CD14-positive monocyte (primary cell): ENCODE measurements around the gene NEDD4L. TPM values are rescaled to one million over a fixed set of nuclear protein-coding genes. Genes with fewer than 3 reads are reported as not detected.

Experiments used
- DNase-seq, 3 donors: peaks; one replicate each; pipeline ENCODE4 v3.0.0-alpha.2; 2011 to 2022
- H2AFZ ChIP-seq: 2 replicates; pipeline ENCODE4 v1.6.0; 2012; ENCODE audit warnings: mild to moderate bottlenecking, low read depth, low read length, inconsistent platforms; ENCODE audit not compliant: insufficient read depth, poor library complexity, severe bottlenecking
- H3K27ac ChIP-seq, 2 donors: 1 replicate in 1 of 2; 2 replicates in 1 of 2; pipeline ENCODE4 v1.5.1; 2012 to 2013; ENCODE audit warnings: low read length in 2 of 2, control low read depth in 1 of 2, inconsistent platforms in 1 of 2, low read depth in 1 of 2, mild to moderate bottlenecking in 1 of 2
- H3K27me3 ChIP-seq, 2 donors: one replicate each; pipeline versions ENCODE4 v1.6.0 to v1.6.1; 2011 to 2013; ENCODE audit warnings: low read length in 2 of 2; ENCODE audit not compliant: control insufficient read depth in 2 of 2, insufficient read depth in 2 of 2
- H3K36me3 ChIP-seq, 2 donors: replicated peaks in 1 of 2; 1 replicate in 1 of 2; 2 replicates in 1 of 2; pipeline versions ENCODE4 v1.5.1 to v1.6.1; 2012 to 2013; ENCODE audit warnings: low read length in 2 of 2, control low read depth in 1 of 2, inconsistent platforms in 1 of 2, mild to moderate bottlenecking in 1 of 2; ENCODE audit not compliant: insufficient read depth in 2 of 2, control insufficient read depth in 1 of 2
- H3K4me1 ChIP-seq, 2 donors: 1 replicate in 1 of 2; 2 replicates in 1 of 2; pipeline versions ENCODE4 v1.5.1 to v1.6.1; 2012 to 2013; ENCODE audit warnings: low read length in 2 of 2, control low read depth in 1 of 2, inconsistent platforms in 1 of 2, mild to moderate bottlenecking in 1 of 2, moderate library complexity in 1 of 2; ENCODE audit not compliant: insufficient read depth in 2 of 2, control insufficient read depth in 1 of 2
- H3K4me2 ChIP-seq: replicated peaks from 2 replicates; pipeline ENCODE3; 2012; ENCODE audit warnings: low read length, moderate library complexity, mild to moderate bottlenecking; ENCODE audit not compliant: poor library complexity, severe bottlenecking; ENCODE audit errors: extremely low read depth
- H3K4me3 ChIP-seq, 3 experiments: fragments of 200-600 bp in 1 of 3; sonication (generic) in 1 of 3; replicated peaks in 1 of 3; 1 replicate in 2 of 3; 2 replicates in 1 of 3; pipeline ENCODE4 v1.5.1; 2011 to 2013; ENCODE audit warnings: low read length in 3 of 3, mild to moderate bottlenecking in 3 of 3, control low read depth in 2 of 3, low read depth in 2 of 3, inconsistent platforms in 1 of 3, moderate library complexity in 1 of 3
- H3K79me2 ChIP-seq: 2 replicates; pipeline ENCODE4 v1.6.0; 2012; ENCODE audit warnings: mild to moderate bottlenecking, control low read depth, inconsistent platforms, low read length, moderate library complexity; ENCODE audit not compliant: insufficient read depth
- H3K9ac ChIP-seq: 2 replicates; pipeline ENCODE4 v1.6.0; 2017; ENCODE audit warnings: low read length, mild to moderate bottlenecking; ENCODE audit not compliant: insufficient read depth, poor library complexity, severe bottlenecking
- H3K9me3 ChIP-seq, 2 donors: replicated peaks in 1 of 2; 1 replicate in 1 of 2; 2 replicates in 1 of 2; pipeline versions ENCODE4 v1.5.1 to v1.6.1; 2012 to 2013; ENCODE audit warnings: low read length in 2 of 2, control low read depth in 1 of 2; ENCODE audit not compliant: control insufficient read depth in 1 of 2, insufficient read depth in 1 of 2
- H4K20me1 ChIP-seq: 2 replicates; pipeline ENCODE4 v1.6.0; 2012; ENCODE audit warnings: mild to moderate bottlenecking, low read length, control low read depth, moderate library complexity; ENCODE audit not compliant: insufficient read depth
- H3K27ac Mint-ChIP-seq, 7 donors: one replicate each; pipeline ENCODE4 v1.8.0; 2020; ENCODE audit warnings: mild to moderate bottlenecking in 7 of 7, mixed read lengths in 7 of 7, moderate library complexity in 6 of 7, inconsistent platforms in 2 of 7
- H3K27me3 Mint-ChIP-seq, 3 donors: one replicate each; pipeline ENCODE4 v1.8.0; 2021 to 2022; ENCODE audit warnings: low read depth in 3 of 3, mild to moderate bottlenecking in 3 of 3, mixed read lengths in 3 of 3, moderate library complexity in 3 of 3, inconsistent platforms in 1 of 3
- H3K36me3 Mint-ChIP-seq, 2 donors: one replicate each; pipeline ENCODE4 v1.8.0; 2020; ENCODE audit warnings: mixed read lengths in 2 of 2, inconsistent platforms in 1 of 2, mild to moderate bottlenecking in 1 of 2
- H3K4me1 Mint-ChIP-seq: one replicate; pipeline ENCODE4 v1.8.0; 2020; ENCODE audit warnings: mild to moderate bottlenecking, mixed read lengths
- H3K4me3 Mint-ChIP-seq, 2 donors: one replicate each; pipeline ENCODE4 v1.8.0; 2020; ENCODE audit warnings: mild to moderate bottlenecking in 2 of 2, mixed read lengths in 2 of 2, moderate library complexity in 1 of 2
- H3K9me3 Mint-ChIP-seq, 7 donors: one replicate each; pipeline ENCODE4 v1.8.0; 2020 to 2022; ENCODE audit warnings: mixed read lengths in 7 of 7, mild to moderate bottlenecking in 6 of 7, moderate library complexity in 6 of 7, inconsistent platforms in 2 of 7
- CTCF ChIP-seq: fragments of 200-600 bp; IDR thresholded peaks from one replicate; pipeline ENCODE4 v1.8.0; 2022; ENCODE audit warnings: antibody characterized with exemption, mild to moderate bottlenecking
- WGBS: methylation state at CpG from one replicate; pipeline ENCODE4 v1.1.5; 2013; ENCODE audit warnings: missing lambda C conversion rate; ENCODE audit not compliant: insufficient coverage; 5-methylcytosine and 5-hydroxymethylcytosine counted together
- intact Hi-C, 2 donors: fragments of 100-400 bp; cut with micrococcal nuclease; formaldehyde crosslinking; loops; one replicate each; pipeline versions ENCODE4 v1.15.0 to v1.15.1; 2023
- polyA plus RNA-seq, 3 donors: library from polyadenylated mRNA; depleted of rRNA in 1 of 3; unstranded in 2 of 3; stranded (reverse) in 1 of 3; fragments of 300-500 nt in 2 of 3; fragments of >200 nt in 1 of 3; fragmentation: Illumina TruSeq in 2 of 3; gene quantifications; 1 replicate in 2 of 3; 2 replicates in 1 of 3; pipeline ENCODE4 v1.2.3, GENCODE V29; 2012 to 2021

The NEDD4L gene
- polyA plus RNA-seq, 3 donors, result 2.5 to 5.2 (median 4.5) TPM

GRCh38 chr18:58334061-58334460 lies 290.0 kb downstream of the NEDD4L start:
- Histone ChIP-seq H3K4me1 (no peaks in the 10 kb centered on the region), H3K27me3 (no peaks in the 10 kb centered on the region), H3K9me3 (no peaks in the 10 kb centered on the region), H3K79me2 (no peaks in the 10 kb centered on the region), H3K36me3 (no peaks in the 10 kb centered on the region), H3K27ac (no peak overlapping the region), H2AFZ (no peak overlapping the region), H3K4me2 (no peak overlapping the region), H4K20me1 (no peaks in the 10 kb centered on the region), H3K9ac (no peak overlapping the region), H3K4me3 (no peak overlapping the region)
- Mint-ChIP-seq H3K27ac (no peak overlapping the region), H3K36me3 (no peaks in the 10 kb centered on the region), H3K4me3 (no peak overlapping the region), H3K9me3 (no peaks in the 10 kb centered on the region), H3K4me1 (no peaks in the 10 kb centered on the region), H3K27me3 (no peaks in the 10 kb centered on the region)
- no CpG with 5 or more reads among the region's 2 CpGs for WGBS
- no peak for TF ChIP-seq CTCF
- DNase-seq, result no peak
- intact Hi-C loops, result no loop called here

- 100% methylated on average over 2 of the region's 11 CpGs for WGBS
These were observed 291.2 kb downstream of the NEDD4L start for GRCh38 chr18:58335223-58335622.

More at GRCh38 chr18:58335223-58335622, 291.2 kb downstream of the NEDD4L start:
- H3K4me2 ChIP-seq, result no peak overlapping the region
- H3K4me1 ChIP-seq, result no peaks in the 10 kb centered on the region
- Mint-ChIP-seq H3K27me3 (no peaks in the 10 kb centered on the region), H3K4me3 (no peak overlapping the region), H3K36me3 (no peaks in the 10 kb centered on the region), H3K4me1 (no peaks in the 10 kb centered on the region), H3K27ac (no peak overlapping the region), H3K9me3 (no peaks in the 10 kb centered on the region)
- no peak overlapping the region for H2AFZ ChIP-seq
- no peaks in the 10 kb centered on the region for H4K20me1 ChIP-seq
- H3K27me3 ChIP-seq, result no peaks in the 10 kb centered on the region
- no peak overlapping the region for H3K9ac ChIP-seq
- no peak for TF ChIP-seq CTCF
- no peaks in the 10 kb centered on the region for H3K79me2 ChIP-seq
- no peak overlapping the region for H3K4me3 ChIP-seq
- H3K27ac ChIP-seq, result no peak overlapping the region
- H3K9me3 ChIP-seq, result no peaks in the 10 kb centered on the region
- no peaks in the 10 kb centered on the region for H3K36me3 ChIP-seq
- DNase-seq, result no peak
- intact Hi-C loops, result no loop called here
